Measurements from ENCODE around the gene KDM4B.

KDM4B gene

DNA sequence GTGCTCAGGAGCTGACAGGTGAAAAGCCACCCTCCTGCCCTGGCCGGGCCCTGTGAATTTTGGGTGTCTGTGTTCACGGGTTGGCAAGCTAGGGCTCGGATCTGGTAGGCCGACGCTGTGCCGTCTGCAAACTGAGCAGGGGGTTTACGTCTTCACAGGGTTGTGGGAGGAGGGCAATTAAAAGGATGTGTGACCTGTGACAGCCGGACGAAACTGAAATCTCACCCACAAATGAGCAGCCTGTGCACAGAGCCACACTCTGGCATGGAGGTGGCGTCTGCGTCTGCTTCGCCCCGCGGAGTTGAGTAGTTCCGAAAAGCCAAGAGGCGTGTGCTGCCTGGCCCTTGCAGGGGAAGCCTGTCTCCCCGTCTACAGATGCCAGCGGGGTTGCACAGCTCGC is 117.3 kb downstream of the KDM4B start:
- no peak for DNase-seq (ENCODE audit: low read depth in 2 of 3, low spot score in 2 of 3)

GRCh38 chr19:5086725-5087439 is 118.0 kb downstream of the KDM4B start:
- no peak for DNase-seq (ENCODE audit: low read depth in 2 of 3, low spot score in 2 of 3)

DNA sequence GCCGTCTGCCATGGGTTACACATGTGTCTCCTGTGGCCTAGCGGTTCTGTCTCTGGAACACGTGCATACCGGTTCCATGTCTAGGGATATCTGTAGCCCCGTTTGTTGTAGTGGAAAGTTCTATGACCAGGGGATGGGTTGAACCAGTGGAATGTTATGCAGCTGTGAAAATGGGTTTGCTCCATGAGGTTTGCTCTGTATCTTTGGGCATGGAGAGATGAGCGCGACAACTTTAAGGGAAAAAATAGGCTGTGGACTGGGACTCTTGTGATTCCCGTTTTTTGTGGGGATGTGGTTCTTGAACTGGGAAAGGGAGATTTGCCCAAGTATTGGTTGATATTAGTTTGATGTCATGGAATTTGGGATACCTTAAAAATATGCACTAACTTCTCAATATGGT is 120.4 kb downstream of the KDM4B start:
- no peak for DNase-seq (ENCODE audit: low read depth in 2 of 3, low spot score in 2 of 3)

DNA sequence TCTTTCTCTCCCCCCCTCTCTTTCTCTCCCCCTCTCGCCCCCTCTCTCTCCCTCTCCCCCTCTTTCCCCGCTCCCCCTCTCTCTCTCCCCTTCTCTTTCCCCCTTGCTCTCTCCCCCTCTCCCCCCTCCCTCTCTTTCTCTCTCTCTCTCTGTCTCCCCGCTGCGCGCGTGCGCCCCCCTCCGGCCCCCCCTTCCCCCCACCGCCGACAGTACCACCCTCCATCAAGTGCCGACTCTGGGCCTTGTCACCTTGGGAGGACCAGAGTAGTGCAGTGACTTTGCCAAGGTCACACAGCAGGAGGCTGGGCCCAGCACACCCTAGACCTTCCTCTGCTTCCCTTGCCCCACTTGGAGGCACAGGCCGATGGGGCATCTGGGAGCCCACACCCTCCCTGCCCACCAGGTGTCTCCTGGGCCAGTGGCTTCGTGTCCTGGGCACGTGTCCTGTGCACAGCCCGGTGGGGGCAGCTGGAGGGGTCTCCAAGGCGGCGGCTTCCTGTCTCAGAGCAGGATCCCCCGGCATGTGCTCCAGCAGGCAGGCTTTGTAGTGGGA is 121.6 kb downstream of the KDM4B start:
- DNase-seq (ENCODE audit: low read depth in 2 of 3, low spot score in 2 of 3): no peak

GRCh38 chr19:5091018-5091683 is 122.2 kb downstream of the KDM4B start:
- DNase-seq (ENCODE audit: low read depth in 2 of 3, low spot score in 2 of 3): no peak

DNA sequence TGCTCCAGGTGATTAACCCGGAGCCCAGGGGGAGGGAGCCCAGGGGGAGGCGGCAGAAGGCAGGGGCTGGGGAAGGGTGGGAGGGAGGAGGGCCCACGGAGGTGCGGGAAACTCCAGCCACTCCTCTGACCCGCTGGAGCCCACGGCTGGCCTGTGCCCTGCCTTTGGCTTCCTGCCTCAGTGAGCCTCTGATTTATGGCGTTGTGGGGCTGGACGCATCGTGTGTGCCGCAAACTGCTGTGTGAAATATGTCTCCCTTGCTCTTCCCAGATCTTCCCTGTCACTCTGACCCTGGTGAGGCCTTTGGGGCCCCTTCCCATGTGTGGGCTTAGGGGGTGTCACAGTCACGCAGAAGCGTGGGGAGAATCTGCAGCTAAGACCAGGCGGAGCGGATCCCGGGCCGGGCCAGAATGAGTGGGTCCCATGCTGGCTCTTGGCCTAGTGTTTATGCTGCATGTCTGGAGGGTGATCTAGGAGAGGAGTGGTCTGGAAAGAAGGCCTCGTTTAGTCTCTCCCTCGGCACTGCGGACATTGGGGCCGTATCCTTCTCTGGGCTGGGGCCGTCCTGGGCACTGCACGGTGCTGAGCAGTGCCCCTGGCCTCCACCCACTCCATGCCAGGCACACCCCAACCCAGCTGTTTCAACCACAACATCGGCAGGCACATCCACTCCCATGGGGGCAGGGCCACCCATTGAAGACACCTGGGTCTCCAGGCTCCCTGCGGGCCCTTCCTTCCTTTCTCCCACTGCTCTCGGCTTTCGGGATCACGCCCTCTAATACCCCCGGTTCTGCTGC is 123.0 kb downstream of the KDM4B start:
- DNase-seq (ENCODE audit: low read depth in 2 of 3, low spot score in 2 of 3): no peak

DNA sequence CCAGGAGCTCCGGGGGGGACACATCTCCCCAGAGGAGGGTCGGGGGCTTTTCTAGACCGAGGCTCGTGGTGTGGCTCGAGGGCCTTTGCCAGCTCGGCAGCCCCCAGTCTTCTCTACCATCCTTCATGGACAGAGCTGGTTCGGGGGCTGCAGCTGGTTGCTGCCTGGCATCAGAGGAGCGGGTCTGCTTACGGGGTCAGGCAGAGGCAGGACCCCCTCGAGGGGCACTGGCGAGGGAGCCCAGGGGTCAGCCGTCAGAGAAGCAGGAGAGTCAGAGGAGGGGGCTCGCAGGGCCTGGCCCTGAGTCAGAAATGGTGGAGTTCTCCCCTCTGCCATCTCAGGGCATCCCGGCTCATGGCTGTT is 123.5 kb downstream of the KDM4B start:
- no peak for DNase-seq (ENCODE audit: low read depth in 2 of 3, low spot score in 2 of 3)

- no peak for DNase-seq (ENCODE audit: low read depth in 2 of 3, low spot score in 2 of 3)
These were observed 124.5 kb downstream of the KDM4B start for GRCh38 chr19:5093297-5093928.

DNA sequence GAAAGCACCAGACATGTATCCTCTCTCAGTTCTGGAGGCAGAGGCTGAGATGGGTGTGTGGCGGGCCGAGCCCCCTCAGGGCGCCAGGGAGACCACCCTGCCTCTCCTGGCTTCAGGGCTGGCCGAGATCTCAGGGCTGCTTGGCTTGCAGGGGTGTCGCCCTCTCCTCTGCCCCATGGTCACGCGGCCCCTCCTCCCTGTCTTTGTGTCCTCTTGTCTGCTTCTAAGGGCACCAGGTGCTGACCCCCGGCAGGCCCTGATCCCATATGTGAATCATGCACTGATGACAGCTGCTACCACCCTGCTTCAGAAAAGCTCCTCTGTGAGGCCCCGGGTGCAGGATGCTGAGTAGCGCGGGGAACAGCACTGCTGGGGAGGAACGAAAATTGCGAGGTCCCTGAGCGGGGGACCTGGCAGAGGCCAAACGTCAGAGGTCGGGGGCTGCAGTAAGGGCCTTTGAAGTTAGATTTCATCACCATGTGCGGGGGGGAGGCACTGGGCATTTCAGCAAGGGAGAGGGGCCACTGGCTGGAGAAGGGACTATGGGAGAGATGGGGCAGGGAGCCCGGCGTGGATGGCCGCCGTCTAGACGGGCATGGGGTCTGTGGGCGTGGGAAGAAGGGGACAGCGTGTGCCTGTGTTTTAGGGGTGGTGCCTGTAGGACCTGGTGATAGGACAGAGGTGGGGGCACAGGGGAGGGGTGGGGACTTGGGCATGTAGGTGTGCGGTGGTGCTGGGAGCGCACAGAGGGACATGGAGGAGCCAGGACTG is 125.2 kb downstream of the KDM4B start:
- no peak for DNase-seq (ENCODE audit: low read depth in 2 of 3, low spot score in 2 of 3)

DNA sequence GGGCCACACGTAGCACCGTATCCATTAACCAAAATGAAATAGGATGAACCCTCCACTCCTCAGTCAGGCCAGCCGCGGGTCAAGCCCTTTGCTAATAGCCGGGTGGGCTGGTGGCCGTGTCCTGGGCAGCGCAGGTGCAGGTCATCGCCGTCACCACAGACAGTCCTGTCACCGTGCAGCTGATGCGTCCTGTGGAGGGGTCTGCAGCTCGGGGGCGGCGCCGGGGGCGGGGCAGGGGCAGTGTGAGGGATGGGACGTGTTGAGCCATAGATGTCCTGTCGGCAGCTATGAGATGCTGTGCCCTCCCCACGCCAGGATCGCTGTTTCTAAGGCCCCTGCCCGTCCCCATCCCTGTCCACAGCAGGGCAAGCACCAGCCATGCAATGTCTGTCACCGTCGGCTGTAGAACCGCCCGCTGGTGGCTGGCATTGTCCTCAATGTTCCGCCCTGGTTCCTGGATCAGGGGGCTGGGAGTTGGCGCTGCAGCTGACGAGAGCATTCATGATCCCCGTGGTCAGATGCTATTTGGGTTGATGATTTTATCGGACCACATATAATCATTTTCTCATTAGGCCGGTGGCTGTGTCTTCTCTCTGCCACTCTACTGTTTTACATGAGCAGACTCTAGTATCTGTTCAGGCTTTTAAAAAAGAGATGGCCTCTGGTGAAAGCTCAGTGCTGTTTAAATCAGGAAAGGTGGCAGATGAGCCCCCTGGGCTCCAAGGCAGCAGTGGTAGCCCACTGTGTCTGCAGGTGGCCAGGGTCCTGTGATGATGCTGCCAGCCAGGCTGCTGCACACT is 126.1 kb downstream of the KDM4B start:
- no peak for DNase-seq (ENCODE audit: low read depth in 2 of 3, low spot score in 2 of 3)

DNA sequence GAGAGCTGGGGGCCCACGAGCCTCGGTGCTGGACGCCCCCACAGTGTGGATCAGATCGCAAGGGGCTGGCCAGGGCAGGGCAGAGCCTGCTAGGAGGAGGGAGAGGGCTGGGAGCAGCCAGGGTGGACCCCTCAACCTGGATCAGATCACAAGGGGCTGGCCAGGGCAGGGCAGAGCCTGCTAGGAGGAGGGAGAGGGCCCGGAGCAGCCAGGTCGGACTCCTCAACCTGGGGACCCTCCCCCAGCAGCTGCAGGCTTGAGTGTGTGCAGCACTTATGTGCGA is 126.6 kb downstream of the KDM4B start:
- no peak for DNase-seq (ENCODE audit: low read depth in 2 of 3, low spot score in 2 of 3)

DNA sequence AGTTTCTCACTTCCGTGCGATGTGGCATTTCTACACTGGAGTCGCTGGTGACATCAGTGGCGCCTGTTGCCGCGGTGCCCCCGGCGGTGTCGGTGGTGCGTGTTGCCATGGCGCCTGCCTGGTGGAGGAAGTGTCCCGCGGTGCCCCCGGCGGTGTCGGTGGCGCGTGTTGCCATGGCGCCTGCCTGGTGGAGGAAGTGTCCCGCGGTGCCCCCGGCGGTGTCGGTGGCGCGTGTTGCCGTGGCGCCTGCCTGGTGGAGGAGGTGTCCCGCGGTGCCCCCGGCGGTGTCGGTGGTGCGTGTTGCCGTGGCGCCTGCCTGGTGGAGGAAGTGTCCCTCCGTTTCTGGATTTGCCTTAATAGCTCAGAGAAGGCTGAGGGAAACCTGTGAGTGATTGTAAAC is 127.6 kb downstream of the KDM4B start:
- DNase-seq (ENCODE audit: low read depth in 2 of 3, low spot score in 2 of 3): no peak

GRCh38 chr19:5097331-5097930 is 128.5 kb downstream of the KDM4B start:
- DNase-seq (ENCODE audit: low read depth in 2 of 3, low spot score in 2 of 3): no peak

DNA sequence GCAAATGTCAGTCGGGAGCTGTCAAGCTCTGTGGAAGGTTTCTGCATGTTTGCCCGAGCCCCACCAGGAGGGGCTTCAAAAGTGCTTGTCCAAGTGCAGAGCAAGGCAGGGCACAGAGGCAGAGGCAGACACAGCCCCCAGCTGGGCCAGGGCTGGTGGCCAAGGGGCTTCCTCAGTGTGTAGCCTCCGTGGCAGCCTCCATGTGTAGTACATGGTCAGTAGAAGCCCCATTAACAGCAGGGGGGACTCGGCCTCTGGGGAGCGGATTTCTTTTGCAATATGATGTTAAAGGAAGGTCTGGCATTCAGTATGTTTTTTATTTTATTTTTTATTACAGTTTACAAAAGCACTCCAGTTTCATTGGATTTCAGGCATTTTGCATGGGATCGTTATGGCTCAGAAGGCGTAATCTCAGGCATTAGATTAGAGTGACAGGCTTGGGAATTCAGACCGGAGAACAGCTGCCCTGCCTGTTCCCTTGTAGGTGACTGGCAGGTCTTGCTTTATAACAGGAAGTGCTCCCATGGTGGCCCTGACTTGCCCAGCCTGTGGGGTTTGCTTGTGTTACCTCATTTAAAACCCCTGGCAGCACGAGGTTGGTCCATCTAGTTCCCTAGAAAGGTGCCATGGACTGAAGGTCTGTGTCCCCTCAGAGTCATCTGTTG is 129.2 kb downstream of the KDM4B start:
- no peak for DNase-seq (ENCODE audit: low read depth in 2 of 3, low spot score in 2 of 3)

- no peak for DNase-seq (ENCODE audit: low read depth in 2 of 3, low spot score in 2 of 3)
These were observed 129.7 kb downstream of the KDM4B start for GRCh38 chr19:5098646-5099045.

DNA sequence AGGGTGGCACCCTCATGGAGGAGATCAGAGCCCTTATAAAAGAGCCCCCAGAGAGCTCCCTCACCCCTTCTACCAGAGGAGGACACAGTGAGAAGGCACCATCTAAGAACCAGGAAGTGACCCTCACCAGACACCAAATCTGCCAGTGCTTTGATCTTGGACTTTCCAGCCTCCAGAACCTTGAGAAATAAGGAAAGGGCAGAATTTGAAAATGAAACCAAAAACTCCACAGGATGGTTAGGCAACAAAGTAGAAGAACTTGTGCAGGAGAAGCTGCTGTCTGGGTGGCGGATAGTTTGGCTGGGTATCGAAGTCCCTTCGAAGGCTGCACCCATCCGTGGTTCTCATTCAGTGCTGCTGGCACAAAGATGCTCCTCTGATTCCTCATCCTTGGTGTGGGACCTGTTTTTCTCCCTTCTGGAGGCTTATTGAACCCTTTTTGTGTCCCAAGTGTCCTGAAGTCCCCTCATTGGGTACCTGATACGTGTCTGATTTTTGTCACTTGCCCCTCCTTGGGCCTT is 130.8 kb downstream of the KDM4B start:
- DNase-seq (ENCODE audit: low read depth in 2 of 3, low spot score in 2 of 3): no peak

DNA sequence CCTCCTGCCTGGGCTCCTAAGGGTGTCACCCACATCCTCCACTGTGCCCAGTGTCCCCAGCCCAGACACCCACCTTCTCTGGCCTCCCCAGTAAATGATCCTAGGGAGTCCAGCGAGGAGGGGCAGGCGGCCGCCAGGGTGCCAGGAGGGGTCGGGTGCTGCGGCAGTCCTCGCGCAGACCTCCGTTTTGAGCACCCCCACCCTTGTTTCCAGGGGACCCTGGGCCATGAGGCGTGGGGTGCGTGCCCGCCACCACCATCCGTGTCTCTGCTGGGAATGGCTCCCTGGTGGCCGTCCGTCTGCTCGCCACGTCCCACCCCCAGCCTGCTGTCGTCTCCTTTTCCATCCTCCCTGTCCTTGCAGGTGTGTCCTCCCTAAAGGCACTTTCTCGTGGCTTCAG is 133.0 kb downstream of the KDM4B start:
- no peak for DNase-seq (ENCODE audit: low read depth in 2 of 3, low spot score in 2 of 3)

GRCh38 chr19:5102520-5102919 is 133.6 kb downstream of the KDM4B start:
- DNase-seq (ENCODE audit: low read depth in 2 of 3, low spot score in 2 of 3): no peak
